ENCODE measurements around the gene CD151. TPM values are rescaled to one million over a fixed set of nuclear protein-coding genes. Genes with fewer than 3 reads are reported as not detected.

Gene CD151
- total RNA-seq, 1 experiment from 2014 or later = 179 TPM

- DNase-seq (ENCODE audit: low read depth in 1 of 2, low spot score in 2 of 2) = no peak
- Histone ChIP-seq H3K27me3 (replicated peaks) (no peaks in the 10 kb centered on the region), H3K4me1 (replicated peaks) (no peaks in the 10 kb centered on the region), H3K36me3 (0 out of 2 replicates have a peak, but pooled peaks cover 2% of the 10 kb centered on the region), H3K4me3 (no peak overlapping the region), H3K27ac (no peak overlapping the region), H3K9me3 (replicated peaks) (no peaks in the 10 kb centered on the region)
These were observed 29.9 kb downstream of the CD151 start for GRCh38 chr11:862696-863022.

GRCh38 chr11:863023-863909 is 30.5 kb downstream of the CD151 start:
- Histone ChIP-seq H3K36me3 (0 out of 2 replicates have a peak, but pooled peaks cover 2% of the 10 kb centered on the region), H3K4me1 (replicated peaks) (no peaks in the 10 kb centered on the region), H3K27me3 (replicated peaks) (no peaks in the 10 kb centered on the region), H3K27ac (no peak overlapping the region), H3K9me3 (replicated peaks) (no peaks in the 10 kb centered on the region), H3K4me3 (no peak overlapping the region)
- no peak for DNase-seq (ENCODE audit: low read depth in 1 of 2, low spot score in 2 of 2)

GRCh38 chr11:863910-864827 is 31.4 kb downstream of the CD151 start:
- no peaks in the 10 kb centered on the region for H3K9me3 ChIP-seq (replicated peaks)
- no peaks in the 10 kb centered on the region for H3K27me3 ChIP-seq (replicated peaks)
- no peak overlapping the region for H3K27ac ChIP-seq
- DNase-seq (ENCODE audit: low read depth in 1 of 2, low spot score in 2 of 2) = no peak
- no peaks in the 10 kb centered on the region for H3K4me1 ChIP-seq (replicated peaks)
- H3K36me3 ChIP-seq = 0 out of 2 replicates have a peak, but pooled peaks cover 2% of the 10 kb centered on the region
- H3K4me3 ChIP-seq = no peak overlapping the region

GRCh38 chr11:864898-865297 is 32.1 kb downstream of the CD151 start:
- 0 out of 2 replicates have a peak, but pooled peaks cover 2% of the 10 kb centered on the region for H3K36me3 ChIP-seq
- H3K9me3 ChIP-seq (replicated peaks) = no peaks in the 10 kb centered on the region
- H3K27me3 ChIP-seq (replicated peaks) = no peaks in the 10 kb centered on the region
- no peak overlapping the region for H3K4me3 ChIP-seq
- H3K4me1 ChIP-seq (replicated peaks) = no peaks in the 10 kb centered on the region
- no peak for DNase-seq (ENCODE audit: low read depth in 1 of 2, low spot score in 2 of 2)
- H3K27ac ChIP-seq = no peak overlapping the region

DNA sequence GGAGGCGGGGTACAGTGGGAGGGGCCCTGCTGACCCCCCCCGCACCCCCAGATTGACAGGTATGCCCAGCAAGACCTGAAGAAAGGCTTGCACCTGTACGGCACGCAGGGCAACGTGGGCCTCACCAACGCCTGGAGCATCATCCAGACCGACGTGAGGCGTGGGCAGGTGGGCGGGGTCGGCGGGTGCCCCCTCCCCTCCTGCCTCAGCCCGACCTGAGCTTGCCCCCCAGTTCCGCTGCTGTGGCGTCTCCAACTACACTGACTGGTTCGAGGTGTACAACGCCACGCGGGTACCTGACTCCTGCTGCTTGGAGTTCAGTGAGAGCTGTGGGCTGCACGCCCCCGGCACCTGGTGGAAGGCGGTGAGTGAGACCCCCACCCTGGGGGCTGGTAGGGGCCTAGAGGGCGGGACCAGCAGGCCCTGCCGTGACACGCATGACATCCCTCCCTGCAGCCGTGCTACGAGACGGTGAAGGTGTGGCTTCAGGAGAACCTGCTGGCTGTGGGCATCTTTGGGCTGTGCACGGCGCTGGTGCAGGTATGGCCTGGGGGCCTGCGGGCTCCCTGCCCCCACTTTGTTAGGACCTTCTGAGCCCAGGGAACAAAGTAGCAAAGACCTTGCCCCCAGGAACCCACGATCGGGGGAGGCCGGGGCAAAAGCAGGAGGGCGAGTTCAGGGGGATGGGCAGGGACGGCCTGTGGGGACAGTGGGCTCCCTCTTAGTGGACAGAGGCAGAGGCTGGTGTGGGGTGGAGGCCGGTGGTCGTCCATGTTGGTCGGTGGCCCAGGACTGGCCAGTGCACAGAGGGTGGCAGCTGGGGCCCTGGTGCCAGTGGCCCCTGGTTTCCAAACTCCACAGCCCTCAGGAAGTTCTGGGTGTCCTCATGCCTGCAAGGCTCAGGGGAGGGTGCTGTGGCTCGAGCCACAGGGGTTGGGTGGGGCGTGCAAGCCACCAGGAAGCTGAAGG is 33.0 kb downstream of the CD151 start:
- no peak for DNase-seq (ENCODE audit: low read depth in 1 of 2, low spot score in 2 of 2)
- H3K27me3 ChIP-seq (replicated peaks) = no peaks in the 10 kb centered on the region
- H3K4me1 ChIP-seq (replicated peaks) = no peaks in the 10 kb centered on the region
- no peak overlapping the region for H3K27ac ChIP-seq
- no peak overlapping the region for H3K4me3 ChIP-seq
- 0 out of 2 replicates have a peak, but pooled peaks cover 2% of the 10 kb centered on the region for H3K36me3 ChIP-seq
- no peaks in the 10 kb centered on the region for H3K9me3 ChIP-seq (replicated peaks)

GRCh38 chr11:866481-866880 is 33.7 kb downstream of the CD151 start:
- no peaks in the 10 kb centered on the region for H3K9me3 ChIP-seq (replicated peaks)
- no peaks in the 10 kb centered on the region for H3K27me3 ChIP-seq (replicated peaks)
- no peak overlapping the region for H3K4me3 ChIP-seq
- DNase-seq (ENCODE audit: low read depth in 1 of 2, low spot score in 2 of 2) = no peak
- H3K27ac ChIP-seq = no peak overlapping the region
- 0 out of 2 replicates have a peak, but pooled peaks cover 2% of the 10 kb centered on the region for H3K36me3 ChIP-seq
- H3K4me1 ChIP-seq (replicated peaks) = no peaks in the 10 kb centered on the region

- no peaks in the 10 kb centered on the region for H3K27me3 ChIP-seq (replicated peaks)
- peaks cover 8% of the 10 kb centered on the region; the same call in 1 of the 2 replicates for H3K4me1 ChIP-seq (replicated peaks)
- no peak overlapping the region for H3K4me3 ChIP-seq
- H3K27ac ChIP-seq = no peak overlapping the region
- no peak for DNase-seq (ENCODE audit: low read depth in 1 of 2, low spot score in 2 of 2)
- H3K36me3 ChIP-seq = 0 out of 2 replicates have a peak, but pooled peaks cover 2% of the 10 kb centered on the region
- no peaks in the 10 kb centered on the region for H3K9me3 ChIP-seq (replicated peaks)
These were observed 35.2 kb downstream of the CD151 start for GRCh38 chr11:867856-868358.

GRCh38 chr11:868394-868793 is 35.6 kb downstream of the CD151 start:
- peaks cover 8% of the 10 kb centered on the region; the same call in 1 of the 2 replicates for H3K4me1 ChIP-seq (replicated peaks)
- H3K27ac ChIP-seq = no peak overlapping the region
- H3K27me3 ChIP-seq (replicated peaks) = no peaks in the 10 kb centered on the region
- 0 out of 2 replicates have a peak, but pooled peaks cover 2% of the 10 kb centered on the region for H3K36me3 ChIP-seq
- no peak for DNase-seq (ENCODE audit: low read depth in 1 of 2, low spot score in 2 of 2)
- H3K4me3 ChIP-seq = no peak overlapping the region
- no peaks in the 10 kb centered on the region for H3K9me3 ChIP-seq (replicated peaks)

GRCh38 chr11:868802-869201 is 36.0 kb downstream of the CD151 start:
- Histone ChIP-seq H3K27me3 (replicated peaks) (no peaks in the 10 kb centered on the region), H3K4me1 (replicated peaks) (peaks cover 8% of the 10 kb centered on the region; the same call in 1 of the 2 replicates), H3K4me3 (no peak overlapping the region), H3K27ac (no peak overlapping the region), H3K36me3 (0 out of 2 replicates have a peak, but pooled peaks cover 2% of the 10 kb centered on the region), H3K9me3 (replicated peaks) (no peaks in the 10 kb centered on the region)
- DNase-seq (ENCODE audit: low read depth in 1 of 2, low spot score in 2 of 2) = no peak

- H3K9me3 ChIP-seq (replicated peaks) = no peaks in the 10 kb centered on the region
- no peaks in the 10 kb centered on the region for H3K27me3 ChIP-seq (replicated peaks)
- DNase-seq (ENCODE audit: low read depth in 1 of 2, low spot score in 2 of 2) = no peak
- peaks cover 8% of the 10 kb centered on the region; the same call in 1 of the 2 replicates for H3K4me1 ChIP-seq (replicated peaks)
- no peak overlapping the region for H3K4me3 ChIP-seq
- no peak overlapping the region for H3K27ac ChIP-seq
- no peaks in the 10 kb centered on the region for H3K36me3 ChIP-seq
These were observed 36.8 kb downstream of the CD151 start for GRCh38 chr11:869399-870126.

- Histone ChIP-seq H3K27ac (no peak overlapping the region), H3K27me3 (replicated peaks) (no peaks in the 10 kb centered on the region), H3K4me1 (replicated peaks) (peaks cover 8% of the 10 kb centered on the region; the same call in 1 of the 2 replicates), H3K36me3 (no peaks in the 10 kb centered on the region), H3K9me3 (replicated peaks) (no peaks in the 10 kb centered on the region), H3K4me3 (no peak overlapping the region)
- DNase-seq (ENCODE audit: low read depth in 1 of 2, low spot score in 2 of 2) = no peak
These were observed 37.3 kb downstream of the CD151 start for GRCh38 chr11:870127-870413.

GRCh38 chr11:870418-870817 is 37.7 kb downstream of the CD151 start:
- no peaks in the 10 kb centered on the region for H3K27me3 ChIP-seq (replicated peaks)
- H3K36me3 ChIP-seq = no peaks in the 10 kb centered on the region
- DNase-seq (ENCODE audit: low read depth in 1 of 2, low spot score in 2 of 2) = no peak
- no peak overlapping the region for H3K27ac ChIP-seq
- peaks cover 8% of the 10 kb centered on the region; the same call in 1 of the 2 replicates for H3K4me1 ChIP-seq (replicated peaks)
- no peak overlapping the region for H3K4me3 ChIP-seq
- no peaks in the 10 kb centered on the region for H3K9me3 ChIP-seq (replicated peaks)

All from SJSA1 (cell line).